Measurements from ENCODE around the gene TBC1D19. TPM values are rescaled to one million over a fixed set of nuclear protein-coding genes. Genes with fewer than 3 reads are reported as not detected.

The TBC1D19 gene
- total and polyA plus RNA-seq, 2 donors (not counting 1 experiment from before 2014, with no cell fraction given), result 1.8 to 11.0 TPM

- peaks cover 0 to 1% of the 10 kb centered on the region in 2 experiments for H3K36me3 ChIP-seq (replicated peaks in 1 of 2; ENCODE audit: control extremely low read depth in 1 of 2, control insufficient read depth in 1 of 2, extremely low read depth in 1 of 2, insufficient read depth in 2 of 2, low read length in 1 of 2)
- H3K4me2 ChIP-seq (replicated peaks; ENCODE audit: low read depth, low read length, poor library complexity, severe bottlenecking), result no peak overlapping the region
- no peaks in the 10 kb centered on the region for H3K79me2 ChIP-seq (ENCODE audit: control insufficient read depth, insufficient read depth, low read length)
- ATAC-seq (ENCODE audit: low read depth) (no peak), DNase-seq (no peak)
- peaks cover 4% of the 10 kb centered on the region for H3K9me3 Mint-ChIP-seq (ENCODE audit: insufficient read depth)
- no peaks in the 10 kb centered on the region for H3K4me1 Mint-ChIP-seq
- H3K27ac ChIP-seq (ENCODE audit: low read length in 2 of 2), result no peak overlapping the region
- H3K4me3 ChIP-seq (ENCODE audit: control extremely low read depth in 1 of 5, extremely low read depth in 1 of 5, insufficient read depth in 1 of 5, low read depth in 2 of 5, low read length in 4 of 5), result no peak overlapping the region
- ChIA-PET POLR2A (no interaction called here), CTCF (interaction anchor here (0.7 kb wide), 2 partner anchors 122 to 279 kb away, joined by 3 to 4 read pairs; no protein-coding TSS in a partner anchor)
- intact Hi-C loops (cut with micrococcal nuclease), result no loop called here
- no peak for TF ChIP-seq CTCF (IDR thresholded peaks at IDR 0.05)
- peaks cover 0 to 1% (median 0%) of the 10 kb centered on the region in 3 donors for H3K9me3 ChIP-seq (ENCODE audit: control extremely low read depth in 1 of 3, control insufficient read depth in 2 of 3, insufficient read depth in 1 of 3, low read length in 2 of 3)
- H3K9ac ChIP-seq (ENCODE audit: low read length), result no peak overlapping the region
- H2AFZ ChIP-seq (ENCODE audit: insufficient read depth, low read depth, low read length, poor library complexity, severe bottlenecking), result no peak overlapping the region
- H3K27me3 ChIP-seq (replicated peaks in 1 of 4; ENCODE audit: control extremely low read depth in 1 of 4, control insufficient read depth in 3 of 4, insufficient read depth in 4 of 4, low read length in 3 of 4), result no peaks in the 10 kb centered on the region
- no peaks in the 10 kb centered on the region for H4K20me1 ChIP-seq (ENCODE audit: control insufficient read depth, insufficient read depth, low read length, poor library complexity, severe bottlenecking)
- 100% methylated on average over 1 of the region's 2 CpGs for WGBS (ENCODE audit: insufficient coverage)
- no peaks in the 10 kb centered on the region for H3K4me1 ChIP-seq (ENCODE audit: control insufficient read depth in 2 of 2, insufficient read depth in 2 of 2, low read length in 2 of 2)
- no peak overlapping the region for H3K4me3 Mint-ChIP-seq
- H3K27me3 Mint-ChIP-seq, result no peaks in the 10 kb centered on the region
- no peak overlapping the region for H3K27ac Mint-ChIP-seq
Observed at GRCh38 chr4:26741491-26741871, 157.6 kb downstream of the TBC1D19 start.

- no peak overlapping the region for H3K4me2 ChIP-seq (replicated peaks; ENCODE audit: low read depth, low read length, poor library complexity, severe bottlenecking)
- no peak overlapping the region for H3K4me3 Mint-ChIP-seq
- H4K20me1 ChIP-seq (ENCODE audit: control insufficient read depth, insufficient read depth, low read length, poor library complexity, severe bottlenecking), result no peaks in the 10 kb centered on the region
- no peak for DNase-seq
- H3K27ac ChIP-seq (ENCODE audit: low read length in 2 of 2), result no peak overlapping the region
- peaks cover 20% of the 10 kb centered on the region for H3K4me1 Mint-ChIP-seq
- CTCF ChIA-PET, result interaction anchor here (1.0 to 1.6 kb wide), 2 partner anchors 25 to 264 kb away, joined by 4 read pairs; no protein-coding TSS in a partner anchor
- intact Hi-C loops (cut with micrococcal nuclease), result no loop called here
- no peak overlapping the region for H3K27ac Mint-ChIP-seq
- no CpG with 5 or more reads among the region's 5 CpGs for WGBS (ENCODE audit: insufficient coverage)
- H3K36me3 ChIP-seq (replicated peaks in 1 of 2; ENCODE audit: control extremely low read depth in 1 of 2, control insufficient read depth in 1 of 2, extremely low read depth in 1 of 2, insufficient read depth in 2 of 2, low read length in 1 of 2), result no peaks in the 10 kb centered on the region
- H3K9me3 ChIP-seq (ENCODE audit: control extremely low read depth in 1 of 3, control insufficient read depth in 2 of 3, insufficient read depth in 1 of 3, low read length in 2 of 3), result no peaks in the 10 kb centered on the region
- H3K4me1 ChIP-seq (ENCODE audit: control insufficient read depth in 2 of 2, insufficient read depth in 2 of 2, low read length in 2 of 2), result peaks cover 17 to 22% of the 10 kb centered on the region in 2 donors
- peaks cover 4% of the 10 kb centered on the region for H3K9me3 Mint-ChIP-seq (ENCODE audit: insufficient read depth)
- ATAC-seq (ENCODE audit: low read depth), result no peak
- no peaks in the 10 kb centered on the region for H3K27me3 ChIP-seq (replicated peaks in 1 of 4; ENCODE audit: control extremely low read depth in 1 of 4, control insufficient read depth in 3 of 4, insufficient read depth in 4 of 4, low read length in 3 of 4)
- H3K4me3 ChIP-seq (ENCODE audit: control extremely low read depth in 1 of 5, extremely low read depth in 1 of 5, insufficient read depth in 1 of 5, low read depth in 2 of 5, low read length in 4 of 5), result no peak overlapping the region
- POLR2A ChIA-PET, result no interaction called here
- H3K9ac ChIP-seq (ENCODE audit: low read length), result no peak overlapping the region
- H3K79me2 ChIP-seq (ENCODE audit: control insufficient read depth, insufficient read depth, low read length), result no peaks in the 10 kb centered on the region
- TF ChIP-seq EZH2 (IDR thresholded peaks at IDR 0.05; ENCODE audit: borderline replicate concordance, insufficient read depth, low read depth, low read length, poor library complexity, severe bottlenecking) (no peak), CTCF (IDR thresholded peaks at IDR 0.05) (no peak)
- no peaks in the 10 kb centered on the region for H3K27me3 Mint-ChIP-seq
- H2AFZ ChIP-seq (ENCODE audit: insufficient read depth, low read depth, low read length, poor library complexity, severe bottlenecking), result no peak overlapping the region
Observed at GRCh38 chr4:26746802-26747213, 162.9 kb downstream of the TBC1D19 start.
